Neural progenitor cell (in vitro differentiated cells): ENCODE measurements around the gene MDH2. TPM values are rescaled to one million over a fixed set of nuclear protein-coding genes. Genes with fewer than 3 reads are reported as not detected.
A peak's percentile ranks its signal among the peaks of the same experiment; 100 is the strongest.

Experiments used
- DNase-seq: peaks from one replicate; pipeline ENCODE4 v3.0.0-alpha.2; 2016; ENCODE audit warnings: low spot score
- H2AFZ ChIP-seq: fragments of 200-600 bp; sonication (generic); replicated peaks from 2 replicates; pipeline ENCODE4 v1.6.1; 2016; ENCODE audit warnings: antibody characterized with exemption
- H3F3A ChIP-seq: fragments of 200-600 bp; sonication (generic); 2 replicates; pipeline ENCODE4 v1.6.1; 2016; ENCODE audit warnings: antibody characterized with exemption, low read depth
- H3K27ac ChIP-seq: fragments of 200-600 bp; sonication (generic); 2 replicates; pipeline ENCODE4 v1.5.1; 2016; ENCODE audit warnings: mild to moderate bottlenecking
- H3K27me3 ChIP-seq: fragments of 200-600 bp; sonication (generic); 2 replicates; pipeline ENCODE4 v1.6.1; 2016; ENCODE audit warnings: mild to moderate bottlenecking, moderate library complexity
- H3K36me3 ChIP-seq: fragments of 200-600 bp; sonication (generic); 2 replicates; pipeline ENCODE4 v1.5.1; 2016
- H3K4me1 ChIP-seq: fragments of 200-600 bp; sonication (generic); 2 replicates; pipeline ENCODE4 v1.6.1; 2016; ENCODE audit warnings: mixed run types
- H3K4me2 ChIP-seq: fragments of 200-600 bp; sonication (generic); 2 replicates; pipeline ENCODE4 v1.6.1; 2016
- H3K4me3 ChIP-seq: fragments of 200-600 bp; sonication (generic); 2 replicates; pipeline ENCODE4 v1.5.1; 2016
- H3K79me2 ChIP-seq: fragments of 200-600 bp; sonication (generic); 2 replicates; pipeline ENCODE4 v1.6.1; 2016; ENCODE audit warnings: low read depth
- H3K9ac ChIP-seq: fragments of 200-600 bp; sonication (generic); 2 replicates; pipeline ENCODE4 v1.6.1; 2016
- H3K9me3 ChIP-seq: fragments of 200-600 bp; sonication (generic); 2 replicates; pipeline ENCODE4 v1.5.1; 2016; ENCODE audit warnings: low read depth
- H4K20me1 ChIP-seq: fragments of 200-600 bp; sonication (generic); 2 replicates; pipeline ENCODE4 v1.6.1; 2016; ENCODE audit warnings: low read depth
- H3K27ac Mint-ChIP-seq: 3 replicates; pipeline ENCODE4 v1.8.0; 2021; ENCODE audit warnings: mixed read lengths
- H3K27me3 Mint-ChIP-seq: 2 replicates; pipeline ENCODE4 v1.8.0; 2022; ENCODE audit warnings: low read depth, mild to moderate bottlenecking, inconsistent platforms, moderate library complexity, mixed read lengths; ENCODE audit not compliant: insufficient read depth
- H3K36me3 Mint-ChIP-seq: 3 replicates; pipeline ENCODE4 v1.8.0; 2021; ENCODE audit warnings: mixed read lengths
- H3K4me1 Mint-ChIP-seq: 3 replicates; pipeline ENCODE4 v1.8.0; 2021; ENCODE audit warnings: mixed read lengths
- H3K4me3 Mint-ChIP-seq: 3 replicates; pipeline ENCODE4 v1.8.0; 2021; ENCODE audit warnings: mild to moderate bottlenecking, moderate library complexity, mixed read lengths
- H3K9me3 Mint-ChIP-seq: 3 replicates; pipeline ENCODE4 v1.8.0; 2020; ENCODE audit warnings: mixed read lengths
- EZH2 ChIP-seq: fragments of 200-600 bp; sonication (generic); IDR thresholded peaks from 2 replicates; pipeline ENCODE4 v1.6.1; 2017; ENCODE audit warnings: antibody characterized with exemption, mild to moderate bottlenecking, moderate library complexity
- EZH2phosphoT487 ChIP-seq: fragments of 200-600 bp; sonication (generic); IDR thresholded peaks from 2 replicates; pipeline ENCODE4 v1.6.1; 2017; ENCODE audit warnings: antibody characterized with exemption
- total RNA-seq: library from RNA; depleted of rRNA; stranded (reverse); fragments of >200 nt; gene quantifications from 2 replicates; pipeline ENCODE4 v1.2.3, GENCODE V29; 2015; ENCODE audit warnings: low replicate concordance
- TF ChIP-seq, protein P1 (sequence below): fragments of 200-600 bp; sonication (generic); IDR thresholded peaks from 2 replicates; pipeline ENCODE4 v1.5.1; 2017; ENCODE audit warnings: antibody characterized with exemption, mild to moderate bottlenecking

The MDH2 gene, protein sequence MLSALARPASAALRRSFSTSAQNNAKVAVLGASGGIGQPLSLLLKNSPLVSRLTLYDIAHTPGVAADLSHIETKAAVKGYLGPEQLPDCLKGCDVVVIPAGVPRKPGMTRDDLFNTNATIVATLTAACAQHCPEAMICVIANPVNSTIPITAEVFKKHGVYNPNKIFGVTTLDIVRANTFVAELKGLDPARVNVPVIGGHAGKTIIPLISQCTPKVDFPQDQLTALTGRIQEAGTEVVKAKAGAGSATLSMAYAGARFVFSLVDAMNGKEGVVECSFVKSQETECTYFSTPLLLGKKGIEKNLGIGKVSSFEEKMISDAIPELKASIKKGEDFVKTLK
- 51.5 and 73.4 TPM in 2 replicates for total RNA-seq

DNA sequence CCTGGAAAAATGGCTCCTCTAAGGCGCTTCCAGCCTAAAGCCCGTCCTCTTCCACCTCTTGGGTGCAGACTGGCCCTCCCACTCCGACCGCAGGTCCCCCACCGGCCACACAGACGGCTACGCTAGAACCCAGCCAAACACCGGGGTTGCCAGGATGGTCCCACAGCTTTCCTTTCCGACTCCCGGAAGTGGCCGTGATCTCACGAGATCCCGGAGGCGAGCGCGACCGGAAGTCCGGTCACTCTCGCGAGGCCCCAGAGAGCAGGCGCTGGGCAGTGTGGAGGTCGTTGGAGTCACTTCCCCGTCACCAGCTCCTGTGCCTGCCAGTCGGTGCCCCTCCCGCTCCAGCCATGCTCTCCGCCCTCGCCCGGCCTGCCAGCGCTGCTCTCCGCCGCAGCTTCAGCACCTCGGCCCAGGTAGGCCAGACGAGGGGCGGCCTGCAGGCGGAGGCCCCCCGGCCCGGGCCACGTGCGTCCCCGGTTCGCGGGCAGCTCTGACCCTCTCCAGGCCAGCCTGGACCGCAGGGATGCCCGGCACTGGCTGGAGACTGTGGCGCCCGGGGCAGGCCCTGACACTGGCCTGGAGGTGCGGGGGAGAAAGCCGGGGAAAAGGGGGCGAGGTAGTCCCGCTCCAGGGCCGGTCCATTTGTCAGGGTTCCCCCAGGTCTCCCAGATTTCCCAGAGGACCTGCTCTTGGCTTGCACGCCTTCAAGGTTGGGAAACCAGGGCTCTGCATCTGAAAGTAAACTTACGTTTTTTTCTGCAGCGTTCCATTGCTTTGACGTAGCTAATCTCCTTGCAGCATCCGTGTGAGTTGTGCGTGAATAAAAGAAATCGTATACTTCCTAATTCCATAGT is at the start of gene MDH2, which contains the start of gene STYXL1:
MDH2 (plus strand) TSS at position 296 of the 857 bp plus-strand sequence; CDS start at position 351, 55 bp downstream.
STYXL1 (minus strand) TSS at position 190 of the 857 bp plus-strand sequence. CDS start 17,477 bp downstream, outside the sequence.
- TF ChIP-seq EZH2phosphoT487 (no peak), EZH2 (no peak)
- TF ChIP-seq, protein P1, sequence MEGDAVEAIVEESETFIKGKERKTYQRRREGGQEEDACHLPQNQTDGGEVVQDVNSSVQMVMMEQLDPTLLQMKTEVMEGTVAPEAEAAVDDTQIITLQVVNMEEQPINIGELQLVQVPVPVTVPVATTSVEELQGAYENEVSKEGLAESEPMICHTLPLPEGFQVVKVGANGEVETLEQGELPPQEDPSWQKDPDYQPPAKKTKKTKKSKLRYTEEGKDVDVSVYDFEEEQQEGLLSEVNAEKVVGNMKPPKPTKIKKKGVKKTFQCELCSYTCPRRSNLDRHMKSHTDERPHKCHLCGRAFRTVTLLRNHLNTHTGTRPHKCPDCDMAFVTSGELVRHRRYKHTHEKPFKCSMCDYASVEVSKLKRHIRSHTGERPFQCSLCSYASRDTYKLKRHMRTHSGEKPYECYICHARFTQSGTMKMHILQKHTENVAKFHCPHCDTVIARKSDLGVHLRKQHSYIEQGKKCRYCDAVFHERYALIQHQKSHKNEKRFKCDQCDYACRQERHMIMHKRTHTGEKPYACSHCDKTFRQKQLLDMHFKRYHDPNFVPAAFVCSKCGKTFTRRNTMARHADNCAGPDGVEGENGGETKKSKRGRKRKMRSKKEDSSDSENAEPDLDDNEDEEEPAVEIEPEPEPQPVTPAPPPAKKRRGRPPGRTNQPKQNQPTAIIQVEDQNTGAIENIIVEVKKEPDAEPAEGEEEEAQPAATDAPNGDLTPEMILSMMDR = no peak
- peak within 1 kb of the TSS; percentile 90 for H3K4me3 ChIP-seq
- H3K27me3 ChIP-seq = no peaks in the 10 kb centered on the region
- DNase-seq = peak; percentile 97
- H3K9me3 ChIP-seq = no peaks in the 10 kb centered on the region
- peak within 1 kb of the TSS; percentile 82 for H3K4me2 ChIP-seq
- Mint-ChIP-seq H3K36me3 (peaks cover 15% of the 10 kb centered on the region), H3K27me3 (peaks cover 2% of the 10 kb centered on the region), H3K4me3 (peak within 1 kb of the TSS; percentile 99), H3K9me3 (no peaks in the 10 kb centered on the region), H3K27ac (peak within 1 kb of the TSS; percentile 98), H3K4me1 (peaks cover 16% of the 10 kb centered on the region)
- H3K9ac ChIP-seq = peak within 1 kb of the TSS; percentile 97
- H4K20me1 ChIP-seq = peaks cover 10% of the 10 kb centered on the region
- peaks cover 5% of the 10 kb centered on the region for H3F3A ChIP-seq
- H3K4me1 ChIP-seq = peaks cover 3% of the 10 kb centered on the region
- H3K36me3 ChIP-seq = no peaks in the 10 kb centered on the region
- peak within 1 kb of the TSS; percentile 67 for H3K27ac ChIP-seq
- peak within 1 kb of the TSS; percentile 66 for H2AFZ ChIP-seq
- peaks cover 93% of the 10 kb centered on the region for H3K79me2 ChIP-seq

DNA sequence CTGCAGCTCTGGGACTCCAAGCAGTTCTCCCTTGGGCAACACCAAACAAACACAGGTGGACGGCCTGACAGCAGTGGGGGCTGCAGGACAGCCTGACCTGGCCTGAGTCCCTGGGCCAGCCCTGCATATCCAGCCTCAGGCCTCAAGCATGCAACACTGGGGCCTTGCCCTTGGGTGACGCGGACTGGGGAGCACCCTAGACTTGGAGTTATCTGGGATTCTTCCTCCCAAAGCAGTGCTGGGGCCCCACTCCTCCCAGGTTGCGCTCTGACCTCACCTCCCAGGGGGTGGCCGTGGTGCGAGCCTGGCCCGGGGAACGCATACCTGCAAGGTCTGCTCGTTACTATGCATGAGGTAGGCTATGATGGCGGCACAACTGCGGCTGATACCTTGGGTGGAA is 47.3 kb upstream of the MDH2 start:
- Mint-ChIP-seq H3K4me3 (no peak overlapping the region), H3K27ac (no peak overlapping the region), H3K27me3 (peaks cover 6% of the 10 kb centered on the region), H3K9me3 (peaks cover 2% of the 10 kb centered on the region), H3K4me1 (peaks cover 3% of the 10 kb centered on the region), H3K36me3 (peaks cover 28% of the 10 kb centered on the region)
- no peaks in the 10 kb centered on the region for H3K27me3 ChIP-seq
- no peaks in the 10 kb centered on the region for H3K79me2 ChIP-seq
- H4K20me1 ChIP-seq = no peaks in the 10 kb centered on the region
- H3F3A ChIP-seq = peaks cover under 1% of the 10 kb centered on the region
- TF ChIP-seq EZH2 (no peak), EZH2phosphoT487 (no peak)
- TF ChIP-seq, protein P1 = no peak
- no peak for DNase-seq
- no peak overlapping the region for H3K4me2 ChIP-seq
- no peak overlapping the region for H2AFZ ChIP-seq
- no peak overlapping the region for H3K27ac ChIP-seq
- no peak overlapping the region for H3K4me3 ChIP-seq
- no peak overlapping the region for H3K9ac ChIP-seq
- no peaks in the 10 kb centered on the region for H3K9me3 ChIP-seq
- H3K4me1 ChIP-seq = no peaks in the 10 kb centered on the region
- H3K36me3 ChIP-seq = no peaks in the 10 kb centered on the region

DNA sequence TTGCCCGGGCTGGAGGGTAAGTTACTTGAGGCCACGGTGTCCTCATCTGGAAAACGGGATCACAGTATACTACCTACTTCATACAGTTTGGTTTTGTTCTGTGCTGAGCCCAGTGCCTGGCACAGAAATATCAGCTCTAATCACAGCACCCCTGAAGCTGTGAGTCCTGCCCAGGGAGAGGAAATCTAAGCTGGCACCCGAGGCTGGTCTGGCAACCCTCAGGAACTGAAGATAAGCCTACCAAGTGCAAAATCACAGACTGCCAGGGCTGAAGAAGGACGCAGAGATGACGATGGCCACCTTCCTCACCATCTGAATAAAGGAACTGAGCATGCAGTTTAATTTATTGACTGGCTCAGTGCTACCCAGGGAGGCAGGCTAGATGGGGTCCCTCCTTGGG is 45.8 kb upstream of the MDH2 start:
- DNase-seq = no peak
- Histone ChIP-seq H2AFZ (no peak overlapping the region), H3K9ac (no peak overlapping the region), H4K20me1 (no peaks in the 10 kb centered on the region), H3K36me3 (no peaks in the 10 kb centered on the region), H3K4me1 (no peaks in the 10 kb centered on the region), H3K27me3 (no peaks in the 10 kb centered on the region), H3K27ac (no peak overlapping the region), H3K9me3 (no peaks in the 10 kb centered on the region), H3K4me2 (no peak overlapping the region), H3F3A (no peaks in the 10 kb centered on the region), H3K79me2 (no peaks in the 10 kb centered on the region), H3K4me3 (no peak overlapping the region)
- no peak overlapping the region for H3K27ac Mint-ChIP-seq
- H3K27me3 Mint-ChIP-seq = peaks cover 6% of the 10 kb centered on the region
- H3K4me1 Mint-ChIP-seq = no peaks in the 10 kb centered on the region
- H3K36me3 Mint-ChIP-seq = peaks cover 18% of the 10 kb centered on the region
- peaks cover 2% of the 10 kb centered on the region for H3K9me3 Mint-ChIP-seq
- no peak overlapping the region for H3K4me3 Mint-ChIP-seq
- TF ChIP-seq, protein P1 = no peak
- no peak for TF ChIP-seq EZH2
- TF ChIP-seq EZH2phosphoT487 = no peak
